ENCODE results near the gene CTBP1. TPM values are rescaled to one million over a fixed set of nuclear protein-coding genes. Genes with fewer than 3 reads are reported as not detected.

CTBP1 gene
- 100 to 1,000 TPM; 145 to 255 (median 181) TPM for total RNA-seq

DNA sequence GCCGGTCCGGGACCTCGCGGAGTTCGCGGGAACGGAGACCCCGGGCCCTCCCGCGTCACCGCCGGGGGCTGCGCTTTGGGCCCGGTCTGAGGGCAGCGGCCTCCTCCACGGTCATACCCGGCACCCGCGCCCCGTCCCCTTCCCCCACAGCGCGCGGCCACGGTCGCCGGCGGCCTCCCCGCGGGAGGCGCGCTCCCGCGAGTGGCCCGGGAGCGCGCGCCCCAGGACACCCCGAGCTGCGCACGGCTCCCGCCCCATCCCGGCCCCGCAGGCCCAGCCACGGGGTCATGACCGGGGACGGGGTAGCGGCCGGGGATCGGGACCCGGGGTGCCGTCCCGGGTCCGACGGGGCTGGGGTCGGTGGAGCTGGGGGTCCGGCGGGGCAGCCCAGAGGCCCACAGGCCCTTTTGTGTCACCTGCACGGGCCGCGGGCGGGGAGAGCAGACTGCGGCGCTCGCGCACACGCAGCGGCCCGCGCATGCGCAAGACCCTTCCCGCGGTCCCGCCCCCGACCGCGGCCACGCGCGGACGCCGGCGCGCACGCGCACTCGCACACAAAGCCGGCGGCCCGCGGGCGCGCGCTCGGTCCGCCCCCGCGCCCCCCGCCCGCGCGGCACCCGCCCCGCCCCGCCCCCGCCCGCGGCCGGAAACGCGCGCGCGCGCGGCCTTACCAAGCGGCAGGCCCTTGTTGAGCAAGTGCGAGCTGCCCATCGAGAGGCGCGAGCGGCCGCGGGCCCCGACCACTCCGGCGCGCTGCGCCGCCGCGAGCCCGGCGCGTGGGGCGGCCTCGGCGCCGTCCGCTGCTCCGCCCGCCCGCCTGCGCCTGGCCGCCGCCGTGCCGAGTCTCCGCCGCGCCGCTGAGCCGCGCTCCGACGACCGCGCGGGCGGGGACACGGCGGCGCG lies at the start of gene CTBP1:
Gene CTBP1, minus strand, starts transcription at position 886 of the 903 bp plus-strand sequence. CDS start 7,799 bp downstream, outside the sequence.
- H3K9me3 ChIP-seq = no peaks in the 10 kb centered on the region
- no peaks in the 10 kb centered on the region for H3K36me3 ChIP-seq
- DNase-seq (ENCODE audit: low spot score in 2 of 2) = peak; percentile 79 to 81
- 1% methylated on average over 14 of the region's 163 CpGs for WGBS
- H3K4me3 ChIP-seq = peak within 1 kb of the TSS; percentile 96
- no peaks in the 10 kb centered on the region for H3K27me3 ChIP-seq
- peak within 1 kb of the TSS; percentile 97 for H3K27ac ChIP-seq
- peaks cover 58% of the 10 kb centered on the region for H3K4me1 ChIP-seq
- TF ChIP-seq EP300 (IDR thresholded peaks at IDR 0.05) = no peak
- peak in 1 of 2 donors; percentile 37 for TF ChIP-seq POLR2A (IDR thresholded peaks at IDR 0.05)

DNA sequence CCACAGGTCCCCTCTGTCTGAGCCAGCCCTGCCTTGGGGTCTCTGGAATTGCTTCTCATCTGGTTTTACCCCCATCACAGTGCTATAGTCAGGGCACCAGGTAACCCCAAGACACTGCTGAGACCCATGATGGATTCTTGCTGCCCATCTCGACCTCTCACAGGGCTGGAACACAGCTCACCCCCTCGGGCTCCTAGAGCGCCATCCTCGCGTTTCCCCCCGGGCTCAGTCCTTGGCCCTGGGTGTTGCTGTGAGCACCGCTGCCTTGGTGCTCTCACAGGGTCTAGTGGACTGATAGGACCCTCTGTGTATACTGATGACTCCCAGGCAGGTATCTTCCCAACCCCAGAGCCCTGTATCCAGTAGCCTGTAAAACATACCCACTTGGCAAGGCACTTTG lies 49.5 kb upstream of the CTBP1 start:
- TF ChIP-seq, protein P1, sequence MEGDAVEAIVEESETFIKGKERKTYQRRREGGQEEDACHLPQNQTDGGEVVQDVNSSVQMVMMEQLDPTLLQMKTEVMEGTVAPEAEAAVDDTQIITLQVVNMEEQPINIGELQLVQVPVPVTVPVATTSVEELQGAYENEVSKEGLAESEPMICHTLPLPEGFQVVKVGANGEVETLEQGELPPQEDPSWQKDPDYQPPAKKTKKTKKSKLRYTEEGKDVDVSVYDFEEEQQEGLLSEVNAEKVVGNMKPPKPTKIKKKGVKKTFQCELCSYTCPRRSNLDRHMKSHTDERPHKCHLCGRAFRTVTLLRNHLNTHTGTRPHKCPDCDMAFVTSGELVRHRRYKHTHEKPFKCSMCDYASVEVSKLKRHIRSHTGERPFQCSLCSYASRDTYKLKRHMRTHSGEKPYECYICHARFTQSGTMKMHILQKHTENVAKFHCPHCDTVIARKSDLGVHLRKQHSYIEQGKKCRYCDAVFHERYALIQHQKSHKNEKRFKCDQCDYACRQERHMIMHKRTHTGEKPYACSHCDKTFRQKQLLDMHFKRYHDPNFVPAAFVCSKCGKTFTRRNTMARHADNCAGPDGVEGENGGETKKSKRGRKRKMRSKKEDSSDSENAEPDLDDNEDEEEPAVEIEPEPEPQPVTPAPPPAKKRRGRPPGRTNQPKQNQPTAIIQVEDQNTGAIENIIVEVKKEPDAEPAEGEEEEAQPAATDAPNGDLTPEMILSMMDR (IDR thresholded peaks at IDR 0.05) = no peak
- TF ChIP-seq EP300 (IDR thresholded peaks at IDR 0.05) = no peak
- peaks cover 44% of the 10 kb centered on the region for H3K4me1 ChIP-seq
- peaks cover 30% of the 10 kb centered on the region for H3K36me3 ChIP-seq
- H3K27ac ChIP-seq = no peak overlapping the region
- H3K9me3 ChIP-seq = no peaks in the 10 kb centered on the region
- H3K4me3 ChIP-seq = no peak overlapping the region
- H3K27me3 ChIP-seq = no peaks in the 10 kb centered on the region
- DNase-seq (ENCODE audit: low spot score in 2 of 2) = peak in 1 of 2 donors; percentile 48
- 95% methylated on average over 7 of the region's 7 CpGs for WGBS

DNA sequence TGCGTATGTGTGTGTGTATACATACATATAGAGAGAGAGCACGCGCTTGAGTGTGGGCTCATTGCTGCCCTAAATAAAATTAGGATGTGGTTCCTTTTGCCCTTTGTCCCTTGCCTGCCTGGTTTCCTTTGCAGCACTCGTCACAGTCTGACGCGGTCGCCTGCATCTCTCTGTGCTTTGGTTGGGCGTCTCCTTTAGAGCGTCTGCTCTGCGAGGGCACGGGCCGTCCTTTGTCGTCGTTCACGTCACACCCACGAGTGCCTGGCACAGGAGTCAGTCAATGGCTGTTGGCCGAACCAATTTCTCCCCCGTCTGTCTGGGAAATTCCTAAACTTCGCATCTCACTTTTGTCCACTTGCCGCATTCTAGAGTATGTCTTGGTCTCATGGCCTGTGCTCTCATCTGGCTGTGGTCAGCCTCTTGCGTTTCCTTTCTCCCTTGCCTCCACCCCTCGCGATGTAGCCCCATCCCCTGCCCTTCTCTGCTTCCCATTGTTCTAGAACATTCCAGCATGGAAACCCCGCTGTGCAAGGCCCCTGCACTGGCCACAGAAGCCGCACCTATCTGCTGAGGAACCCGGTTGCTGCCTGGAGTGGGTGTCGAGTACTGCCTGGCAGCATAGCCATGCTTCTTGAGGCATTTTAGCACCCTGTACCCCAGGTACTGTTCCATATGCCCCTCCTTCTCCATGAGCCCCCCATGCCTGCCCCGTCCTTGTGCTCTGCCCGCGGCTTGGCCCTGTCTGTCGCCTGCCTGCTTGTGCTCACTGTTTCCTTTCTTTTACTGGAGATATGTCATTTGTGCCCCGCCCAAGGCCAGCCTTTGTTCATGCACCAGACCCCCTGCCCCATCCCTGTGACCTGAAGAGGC lies 48.8 kb upstream of the CTBP1 start:
- no peaks in the 10 kb centered on the region for H3K9me3 ChIP-seq
- H3K4me3 ChIP-seq = no peak overlapping the region
- DNase-seq (ENCODE audit: low spot score in 2 of 2) = peak in 1 of 2 donors; percentile 67
- 75% methylated on average over 32 of the region's 32 CpGs for WGBS
- H3K27ac ChIP-seq = no peak overlapping the region
- H3K27me3 ChIP-seq = no peaks in the 10 kb centered on the region
- TF ChIP-seq POLR2A (IDR thresholded peaks at IDR 0.05) = no peak
- no peak for TF ChIP-seq POLR2AphosphoS5 (IDR thresholded peaks at IDR 0.05)
- TF ChIP-seq, protein P1 (IDR thresholded peaks at IDR 0.05) = no peak
- TF ChIP-seq EP300 (IDR thresholded peaks at IDR 0.05) = no peak
- H3K4me1 ChIP-seq = peaks cover 45% of the 10 kb centered on the region
- peaks cover 30% of the 10 kb centered on the region for H3K36me3 ChIP-seq

DNA sequence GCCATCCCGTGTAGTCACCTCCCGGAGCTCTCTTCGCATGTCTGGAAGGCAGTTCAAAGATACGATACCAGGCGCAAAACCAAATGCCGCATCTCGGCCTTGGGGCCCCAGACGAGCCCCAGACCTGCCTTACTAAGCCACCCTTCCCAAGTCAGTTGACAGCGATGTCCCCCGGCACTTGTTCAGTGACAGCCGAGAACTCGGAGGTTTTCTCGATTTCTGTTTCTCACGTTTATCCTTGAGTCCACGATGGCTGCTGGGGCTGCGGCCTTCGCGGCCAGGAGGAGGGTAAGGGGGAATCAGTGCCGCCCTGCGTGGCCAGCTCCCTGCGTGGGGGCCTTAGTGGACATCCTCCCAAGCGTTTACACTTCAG lies 48.1 kb upstream of the CTBP1 start:
- peak in 1 of 2 donors; percentile 76 for DNase-seq (ENCODE audit: low spot score in 2 of 2)
- Histone ChIP-seq H3K4me1 (peaks cover 51% of the 10 kb centered on the region), H3K27me3 (no peaks in the 10 kb centered on the region), H3K36me3 (peaks cover 30% of the 10 kb centered on the region), H3K27ac (no peak overlapping the region), H3K9me3 (no peaks in the 10 kb centered on the region), H3K4me3 (no peak overlapping the region)
- WGBS = 78% methylated on average over 22 of the region's 22 CpGs
- TF ChIP-seq POLR2A (IDR thresholded peaks at IDR 0.05) (no peak), POLR2AphosphoS5 (IDR thresholded peaks at IDR 0.05) (no peak), EP300 (IDR thresholded peaks at IDR 0.05) (no peak)
- TF ChIP-seq, protein P1 (IDR thresholded peaks at IDR 0.05) = no peak

DNA sequence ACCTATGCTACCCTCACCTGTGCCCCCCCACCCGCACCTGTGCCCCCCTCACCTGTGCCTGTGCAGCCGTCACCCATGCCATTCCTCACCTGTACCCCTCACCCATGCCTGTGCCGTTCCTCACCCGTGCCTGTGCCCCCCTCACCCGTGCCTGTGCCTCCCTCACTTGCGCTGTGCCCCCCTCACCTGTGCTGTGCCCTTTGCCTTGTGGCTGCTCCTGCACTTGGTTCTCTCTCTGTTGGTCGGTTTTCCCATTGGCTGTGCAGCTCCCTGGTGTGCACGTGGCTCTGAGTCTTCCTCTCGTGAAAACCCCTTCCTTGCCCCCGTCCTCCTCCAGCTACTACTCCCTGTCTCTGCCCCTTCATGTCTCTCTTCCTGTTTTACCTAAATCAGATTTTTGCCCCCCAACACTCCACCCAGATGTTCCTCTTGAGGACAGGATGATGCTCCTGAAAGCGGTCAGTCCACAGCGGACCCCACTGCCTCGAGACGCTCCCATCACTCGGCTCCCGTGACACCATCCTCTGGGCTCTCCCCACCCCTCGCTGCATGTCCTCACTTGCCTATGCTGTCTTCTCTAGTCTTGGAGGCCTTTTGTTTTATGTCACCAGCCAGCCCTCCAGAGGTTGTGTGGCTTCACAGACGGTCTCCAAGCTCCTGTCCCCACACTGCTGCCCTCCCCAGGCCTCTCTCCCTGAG lies 47.5 kb upstream of the CTBP1 start:
- peaks cover 54% of the 10 kb centered on the region for H3K4me1 ChIP-seq
- no peaks in the 10 kb centered on the region for H3K27me3 ChIP-seq
- H3K36me3 ChIP-seq = peaks cover 30% of the 10 kb centered on the region
- peak in 1 of 2 donors; percentile 67 for DNase-seq (ENCODE audit: low spot score in 2 of 2)
- no peak overlapping the region for H3K4me3 ChIP-seq
- no peak overlapping the region for H3K27ac ChIP-seq
- TF ChIP-seq POLR2A (IDR thresholded peaks at IDR 0.05) (no peak), POLR2AphosphoS5 (IDR thresholded peaks at IDR 0.05) (no peak), EP300 (IDR thresholded peaks at IDR 0.05) (no peak)
- TF ChIP-seq, protein P1 (IDR thresholded peaks at IDR 0.05) = no peak
- 55% methylated on average over 16 of the region's 18 CpGs for WGBS
- no peaks in the 10 kb centered on the region for H3K9me3 ChIP-seq
